ENCODE data around the gene AMZ1. TPM values are rescaled to one million over a fixed set of nuclear protein-coding genes. Genes with fewer than 3 reads are reported as not detected.

Gene AMZ1
- total RNA-seq, 1 experiment from 2014 or later, result 0.74 TPM

- Histone ChIP-seq H3K4me2 (ENCODE audit: insufficient read depth, insufficient read length, low read length) (no peak overlapping the region), H2BK120ac (ENCODE audit: low read depth, low read length, poor library complexity, severe bottlenecking) (no peak overlapping the region), H3K79me2 (ENCODE audit: insufficient read depth, low read length) (peaks cover 5% of the 10 kb centered on the region; the same call in 1 of the 2 replicates), H4K20me1 (ENCODE audit: control insufficient read depth, insufficient read depth, insufficient read length) (no peaks in the 10 kb centered on the region), H3K23me2 (ENCODE audit: insufficient read length, low read depth, low read length, poor library complexity, severe bottlenecking) (no peaks in the 10 kb centered on the region), H3T11ph (ENCODE audit: low read length) (no peak overlapping the region), H3K18ac (ENCODE audit: insufficient read length, low read depth, low read length) (no peak overlapping the region), H2BK20ac (ENCODE audit: low read depth, low read length, poor library complexity, severe bottlenecking) (no peak overlapping the region), H2BK12ac (ENCODE audit: insufficient read length, low read depth, low read length) (no peak overlapping the region), H2AFZ (ENCODE audit: low read length) (no peak overlapping the region), H3K14ac (ENCODE audit: insufficient read depth, low read length) (no peak overlapping the region), H4K8ac (replicated peaks; ENCODE audit: insufficient read length, low read depth, low read length) (no peak overlapping the region), H2BK15ac (ENCODE audit: low read depth, low read length) (no peak overlapping the region), H3K23ac (ENCODE audit: insufficient read length, low read depth, low read length) (peak overlapping the region; percentile 42), H3K4ac (ENCODE audit: low read depth, low read length) (no peak overlapping the region), H3K9me3 (ENCODE audit: control insufficient read depth, low read depth, low read length) (no peaks in the 10 kb centered on the region), H3K27ac (ENCODE audit: insufficient read length, low read depth, low read length) (no peak overlapping the region), H2BK5ac (ENCODE audit: insufficient read length, low read length) (no peak overlapping the region), H3K56ac (ENCODE audit: insufficient read length, low read depth, low read length) (no peak overlapping the region), H2AK5ac (ENCODE audit: insufficient read length, low read length) (no peak overlapping the region), H3K9ac (ENCODE audit: extremely low read depth, insufficient read length, low read length) (no peak overlapping the region), H4K91ac (ENCODE audit: insufficient read length, low read depth, low read length) (no peak overlapping the region), H3K79me1 (ENCODE audit: insufficient read depth, low read depth, low read length, poor library complexity, severe bottlenecking) (peaks cover 5% of the 10 kb centered on the region), H4K5ac (ENCODE audit: insufficient read length, low read depth, low read length) (no peak overlapping the region), H3K27me3 (ENCODE audit: insufficient read depth, low read length) (no peaks in the 10 kb centered on the region), H3K4me1 (ENCODE audit: insufficient read depth, low read length) (0 out of 2 replicates have a peak, but pooled peaks cover 2% of the 10 kb centered on the region)
- H3K4me3 Mint-ChIP-seq, result no peak overlapping the region
- peaks cover 2% of the 10 kb centered on the region; the same call in 1 of the 2 replicates for H3K27me3 Mint-ChIP-seq (ENCODE audit: low read depth)
- no peak for DNase-seq
- H3K36me3 Mint-ChIP-seq (ENCODE audit: insufficient read depth in 1 of 3, low read depth in 3 of 3), result peaks cover 17 to 35% (median 25%) of the 10 kb centered on the region in 3 experiments
- WGBS (ENCODE audit: extremely low coverage, insufficient read length, low lambda C conversion rate), result no CpG with 5 or more reads among the region's 18 CpGs
- peak overlapping the region in 2 of 3 experiments; percentile 75 to 92; a peak in 3 of 7 replicates for H3K27ac Mint-ChIP-seq
- H3K4me1 Mint-ChIP-seq, result peaks cover 33 to 39% of the 10 kb centered on the region in 2 experiments
- no peaks in the 10 kb centered on the region for H3K9me3 Mint-ChIP-seq
- TF ChIP-seq, protein P1, sequence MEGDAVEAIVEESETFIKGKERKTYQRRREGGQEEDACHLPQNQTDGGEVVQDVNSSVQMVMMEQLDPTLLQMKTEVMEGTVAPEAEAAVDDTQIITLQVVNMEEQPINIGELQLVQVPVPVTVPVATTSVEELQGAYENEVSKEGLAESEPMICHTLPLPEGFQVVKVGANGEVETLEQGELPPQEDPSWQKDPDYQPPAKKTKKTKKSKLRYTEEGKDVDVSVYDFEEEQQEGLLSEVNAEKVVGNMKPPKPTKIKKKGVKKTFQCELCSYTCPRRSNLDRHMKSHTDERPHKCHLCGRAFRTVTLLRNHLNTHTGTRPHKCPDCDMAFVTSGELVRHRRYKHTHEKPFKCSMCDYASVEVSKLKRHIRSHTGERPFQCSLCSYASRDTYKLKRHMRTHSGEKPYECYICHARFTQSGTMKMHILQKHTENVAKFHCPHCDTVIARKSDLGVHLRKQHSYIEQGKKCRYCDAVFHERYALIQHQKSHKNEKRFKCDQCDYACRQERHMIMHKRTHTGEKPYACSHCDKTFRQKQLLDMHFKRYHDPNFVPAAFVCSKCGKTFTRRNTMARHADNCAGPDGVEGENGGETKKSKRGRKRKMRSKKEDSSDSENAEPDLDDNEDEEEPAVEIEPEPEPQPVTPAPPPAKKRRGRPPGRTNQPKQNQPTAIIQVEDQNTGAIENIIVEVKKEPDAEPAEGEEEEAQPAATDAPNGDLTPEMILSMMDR (conservative IDR thresholded peaks at IDR 0.05), result no peak
These were observed 70.9 kb downstream of the AMZ1 start for GRCh38 chr7:2758673-2759616.

All from H9 (cell line).